Parathyroid adenoma (tissue), 2 donors: ENCODE data around the gene FLRT2.

Experiments
- H2AFZ ChIP-seq: fragments of 300-600 bp; sonication (generic); one replicate; pipeline ENCODE4 v1.7.0; 2017; ENCODE audit warnings: antibody characterized with exemption, mild to moderate bottlenecking
- H3K27ac ChIP-seq: fragments of 300-600 bp; sonication (generic); one replicate; pipeline ENCODE4 v1.7.0; 2017
- H3K27me3 ChIP-seq: fragments of 300-600 bp; sonication (generic); one replicate; pipeline ENCODE4 v1.7.0; 2017; ENCODE audit warnings: low read length; ENCODE audit not compliant: control insufficient read depth, insufficient read depth
- H3K36me3 ChIP-seq: fragments of 300-600 bp; sonication (generic); one replicate; pipeline ENCODE4 v1.7.0; 2017; ENCODE audit warnings: low read length; ENCODE audit not compliant: control insufficient read depth, insufficient read depth
- H3K4me1 ChIP-seq: fragments of 300-600 bp; sonication (generic); one replicate; pipeline ENCODE4 v1.7.0; 2017; ENCODE audit warnings: control low read depth
- H3K4me2 ChIP-seq: fragments of 300-600 bp; sonication (generic); one replicate; pipeline ENCODE4 v1.7.0; 2017; ENCODE audit warnings: low read length
- H3K4me3 ChIP-seq: fragments of 300-600 bp; sonication (generic); one replicate; pipeline ENCODE4 v1.7.0; 2017; ENCODE audit warnings: low read depth, low read length
- H3K79me2 ChIP-seq: fragments of 300-600 bp; sonication (generic); one replicate; pipeline ENCODE4 v1.7.0; 2017; ENCODE audit warnings: control low read depth
- H3K9ac ChIP-seq: fragments of 300-600 bp; sonication (generic); one replicate; pipeline ENCODE4 v1.7.0; 2017; ENCODE audit warnings: mild to moderate bottlenecking
- H3K9me3 ChIP-seq: fragments of 300-600 bp; sonication (generic); one replicate; pipeline ENCODE4 v1.7.0; 2017; ENCODE audit warnings: low read length; ENCODE audit not compliant: control insufficient read depth
- CTCF ChIP-seq: fragments of 300-600 bp; sonication (generic); IDR thresholded peaks from one replicate; pipeline ENCODE4 v1.7.0; 2017; ENCODE audit warnings: antibody characterized with exemption, mild to moderate bottlenecking
- donor health status: primary hyperparathyroidism.

Gene FLRT2

DNA sequence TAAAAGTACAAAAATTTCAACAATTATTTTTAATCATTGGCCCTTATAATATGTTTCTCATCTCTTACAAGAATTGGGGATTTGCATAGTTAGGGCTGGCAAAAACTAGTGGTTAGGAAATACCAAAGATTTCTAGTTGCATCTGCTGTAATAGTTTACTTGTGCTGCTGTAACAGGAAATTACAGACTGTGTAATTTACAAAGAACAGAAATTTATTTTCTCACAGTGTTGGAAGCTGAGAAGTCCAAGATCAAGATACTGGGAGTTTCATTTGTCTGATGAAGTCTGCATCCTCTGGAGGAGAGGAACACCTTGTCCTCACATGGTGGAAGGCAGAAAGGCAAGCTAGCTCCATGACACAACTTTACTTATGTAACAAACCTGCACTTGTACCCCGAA lies 157.0 kb downstream of the FLRT2 start:
- Histone ChIP-seq H3K4me1 (no peaks in the 10 kb centered on the region), H3K36me3 (no peaks in the 10 kb centered on the region), H3K9me3 (no peaks in the 10 kb centered on the region), H3K9ac (no peak overlapping the region), H3K27ac (no peak overlapping the region), H3K79me2 (no peaks in the 10 kb centered on the region), H3K4me2 (no peak overlapping the region), H2AFZ (no peak overlapping the region), H3K27me3 (no peaks in the 10 kb centered on the region), H3K4me3 (no peak overlapping the region)
- TF ChIP-seq CTCF: no peak

- Histone ChIP-seq H3K9ac (no peak overlapping the region), H2AFZ (no peak overlapping the region), H3K4me3 (no peak overlapping the region), H3K79me2 (no peaks in the 10 kb centered on the region), H3K9me3 (no peaks in the 10 kb centered on the region), H3K36me3 (no peaks in the 10 kb centered on the region), H3K27ac (no peak overlapping the region), H3K4me1 (no peaks in the 10 kb centered on the region), H3K4me2 (no peak overlapping the region), H3K27me3 (no peaks in the 10 kb centered on the region)
- TF ChIP-seq CTCF: no peak
Observed at GRCh38 chr14:85687456-85687855, 157.5 kb downstream of the FLRT2 start.

- Histone ChIP-seq H3K4me2 (no peak overlapping the region), H3K4me1 (no peaks in the 10 kb centered on the region), H3K36me3 (no peaks in the 10 kb centered on the region), H3K27ac (no peak overlapping the region), H3K4me3 (no peak overlapping the region), H3K9me3 (no peaks in the 10 kb centered on the region), H3K27me3 (no peaks in the 10 kb centered on the region), H3K9ac (no peak overlapping the region), H3K79me2 (no peaks in the 10 kb centered on the region), H2AFZ (no peak overlapping the region)
- no peak for TF ChIP-seq CTCF
Observed at GRCh38 chr14:85688006-85688405, 158.1 kb downstream of the FLRT2 start.

GRCh38 chr14:85695300-85695699 lies 165.4 kb downstream of the FLRT2 start:
- no peak overlapping the region for H3K27ac ChIP-seq
- TF ChIP-seq CTCF: no peak
- no peaks in the 10 kb centered on the region for H3K4me1 ChIP-seq
- no peaks in the 10 kb centered on the region for H3K9me3 ChIP-seq
- no peaks in the 10 kb centered on the region for H3K36me3 ChIP-seq
- H2AFZ ChIP-seq: no peak overlapping the region
- H3K9ac ChIP-seq: no peak overlapping the region
- no peaks in the 10 kb centered on the region for H3K27me3 ChIP-seq
- H3K4me3 ChIP-seq: no peak overlapping the region
- H3K4me2 ChIP-seq: no peak overlapping the region
- H3K79me2 ChIP-seq: no peaks in the 10 kb centered on the region

DNA sequence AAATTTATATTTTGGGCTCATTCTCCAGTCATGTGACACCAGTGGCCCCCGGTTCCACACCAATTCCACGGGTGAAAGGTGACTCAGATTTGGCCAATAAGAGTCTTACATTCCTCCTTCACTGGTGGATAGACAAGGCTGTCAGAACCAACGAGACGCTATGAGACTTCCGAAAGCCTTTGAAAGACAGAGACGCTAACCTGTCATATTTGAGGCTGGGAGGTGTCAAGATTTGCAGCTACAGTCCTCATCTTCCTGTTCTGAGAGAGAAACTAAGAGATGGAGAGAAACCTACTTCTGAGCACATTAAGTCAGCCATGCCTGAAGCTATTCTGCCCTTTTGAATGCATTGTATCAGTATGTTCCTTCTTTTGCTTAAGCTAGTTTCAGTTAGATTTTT lies 171.2 kb downstream of the FLRT2 start:
- H3K9ac ChIP-seq: no peak overlapping the region
- H2AFZ ChIP-seq: no peak overlapping the region

More for the DNA sequence above, 171.2 kb downstream of the FLRT2 start:
- no peak overlapping the region for H3K27ac ChIP-seq
- H3K4me1 ChIP-seq: no peaks in the 10 kb centered on the region
- TF ChIP-seq CTCF: no peak
- H3K27me3 ChIP-seq: no peaks in the 10 kb centered on the region
- no peaks in the 10 kb centered on the region for H3K79me2 ChIP-seq
- no peaks in the 10 kb centered on the region for H3K36me3 ChIP-seq
- H3K9me3 ChIP-seq: no peaks in the 10 kb centered on the region
- H3K4me3 ChIP-seq: peak overlapping the region; percentile 17
- H3K4me2 ChIP-seq: peak overlapping the region; percentile 53
